H1 (cell line): ENCODE measurements around the gene NUP98. TPM values are rescaled to one million over a fixed set of nuclear protein-coding genes. Genes with fewer than 3 reads are reported as not detected.

Experiments used
- CHD2 ChIP-seq: IDR thresholded peaks from 2 replicates; pipeline ENCODE4 v1.6.1; 2012; ENCODE audit warnings: low read length, improper control_type of control experiment
- CREB1 ChIP-seq: IDR thresholded peaks from 2 replicates; pipeline ENCODE4 v1.6.1; 2012; ENCODE audit warnings: inconsistent platforms
- CTBP2 ChIP-seq: IDR thresholded peaks from 2 replicates; pipeline ENCODE4 v1.7.0; 2011; ENCODE audit warnings: borderline replicate concordance, mild to moderate bottlenecking, moderate library complexity, mixed read lengths, low read length; ENCODE audit not compliant: insufficient read depth, insufficient read length
- GABPA ChIP-seq: IDR thresholded peaks from 2 replicates; pipeline ENCODE4 v1.6.1; 2011; ENCODE audit warnings: mild to moderate bottlenecking, low read length, moderate library complexity, borderline replicate concordance; ENCODE audit not compliant: insufficient read depth
- HDAC6 ChIP-seq: IDR thresholded peaks from one replicate; pipeline ENCODE4 v1.7.1; 2012; ENCODE audit warnings: low read depth, mild to moderate bottlenecking, inconsistent platforms, low read length, moderate library complexity
- JUN ChIP-seq: IDR thresholded peaks from 2 replicates; pipeline ENCODE4 v1.6.1; 2011; ENCODE audit warnings: low read depth, mild to moderate bottlenecking, improper control_type of control experiment, low read length
- PHF8 ChIP-seq: fragments of 200-600 bp; sonication (generic); conservative IDR thresholded peaks from 2 replicates; pipeline ENCODE4 v1.7.1; 2012; ENCODE audit warnings: low read depth, mild to moderate bottlenecking, inconsistent platforms, low read length, moderate library complexity
- POLR2A ChIP-seq, 2 experiments: IDR thresholded peaks; 1 replicate in 1 of 2; 2 replicates in 1 of 2; pipeline ENCODE4 v1.6.1; 2011; ENCODE audit warnings: low read depth in 2 of 2, low read length in 2 of 2, mild to moderate bottlenecking in 2 of 2; ENCODE audit errors: control extremely low read depth in 1 of 2
- RFX5 ChIP-seq: IDR thresholded peaks from 2 replicates; pipeline ENCODE4 v1.6.1; 2011; ENCODE audit warnings: low read depth, low read length, improper control_type of control experiment, borderline replicate concordance
- SUZ12 ChIP-seq: fragments of 200-600 bp; sonication (generic); IDR thresholded peaks from 2 replicates; pipeline ENCODE4 v1.6.1; 2012; ENCODE audit warnings: mild to moderate bottlenecking, inconsistent platforms, low read length, moderate library complexity, mixed read lengths
- polyA plus RNA-seq, 7 experiments: library from polyadenylated mRNA; depleted of rRNA in 3 of 7; stranded (reverse) in 5 of 7; unstranded in 2 of 7; fragments of >200 nt in 5 of 7; fragments of 200-250 nt in 2 of 7; gene quantifications; 1 replicate in 5 of 7; 2 replicates in 1 of 7; 4 replicates in 1 of 7; pipeline versions ENCODE4 v1.2.1 to v1.2.3, GENCODE V29; 2011 to 2013; ENCODE audit warnings: missing spikeins in 2 of 7, mixed read lengths in 2 of 7
- total RNA-seq: library from RNA; stranded (reverse); fragmentation: NEBNext Ultra II Directional; extraction: Animal tissue kit (Norgen Biotek cat#: 25700); gene quantifications from 2 replicates; pipeline ENCODE4 v1.2.1, GENCODE V29; 2021
- TF ChIP-seq, protein P1 (sequence below): fragments of 300-600 bp; sonication (generic); IDR thresholded peaks from 2 replicates; pipeline ENCODE4 v1.7.1; 2012; ENCODE audit warnings: low read length, moderate library complexity, mild to moderate bottlenecking, inconsistent platforms; ENCODE audit not compliant: insufficient replicate concordance
- TF ChIP-seq, protein P2 (sequence below): IDR thresholded peaks from 2 replicates; pipeline ENCODE4 v1.6.1; 2012; ENCODE audit warnings: inconsistent platforms

NUP98 gene
- total and polyA plus RNA-seq, 2 of the 8 experiments (the other 6 are each of a cell fraction or from before 2014, with no cell fraction given), result 98.6 to 261 TPM

DNA sequence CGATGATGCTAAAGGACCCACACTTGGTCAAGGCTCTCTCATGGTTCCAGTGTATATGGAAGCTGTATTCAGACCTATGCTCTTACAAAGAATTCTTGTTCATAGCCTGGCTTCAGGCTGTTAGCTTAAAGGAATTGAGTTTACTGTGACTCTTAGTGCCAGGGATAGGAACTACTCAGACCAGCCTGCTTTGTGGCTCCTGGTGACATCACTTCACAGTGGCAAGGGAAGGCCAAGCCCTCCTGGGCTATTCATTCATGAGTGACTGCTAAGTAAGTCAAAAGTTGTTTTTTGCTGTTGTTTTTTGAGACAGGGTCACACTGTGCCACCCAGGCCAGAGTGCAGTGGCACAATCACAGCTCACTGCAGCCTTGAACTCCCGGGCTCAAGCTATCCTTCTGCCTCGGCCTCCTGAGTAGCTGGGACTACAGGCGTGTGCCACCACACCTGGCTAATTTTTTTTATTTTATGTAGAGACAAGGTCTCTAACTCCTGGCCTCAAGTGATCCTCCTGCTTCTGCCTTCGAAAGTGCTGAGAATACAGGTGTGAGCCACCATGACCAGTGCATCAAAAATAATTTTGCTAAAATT lies 165.2 kb downstream of the NUP98 start (continued):
- TF ChIP-seq, protein P1, sequence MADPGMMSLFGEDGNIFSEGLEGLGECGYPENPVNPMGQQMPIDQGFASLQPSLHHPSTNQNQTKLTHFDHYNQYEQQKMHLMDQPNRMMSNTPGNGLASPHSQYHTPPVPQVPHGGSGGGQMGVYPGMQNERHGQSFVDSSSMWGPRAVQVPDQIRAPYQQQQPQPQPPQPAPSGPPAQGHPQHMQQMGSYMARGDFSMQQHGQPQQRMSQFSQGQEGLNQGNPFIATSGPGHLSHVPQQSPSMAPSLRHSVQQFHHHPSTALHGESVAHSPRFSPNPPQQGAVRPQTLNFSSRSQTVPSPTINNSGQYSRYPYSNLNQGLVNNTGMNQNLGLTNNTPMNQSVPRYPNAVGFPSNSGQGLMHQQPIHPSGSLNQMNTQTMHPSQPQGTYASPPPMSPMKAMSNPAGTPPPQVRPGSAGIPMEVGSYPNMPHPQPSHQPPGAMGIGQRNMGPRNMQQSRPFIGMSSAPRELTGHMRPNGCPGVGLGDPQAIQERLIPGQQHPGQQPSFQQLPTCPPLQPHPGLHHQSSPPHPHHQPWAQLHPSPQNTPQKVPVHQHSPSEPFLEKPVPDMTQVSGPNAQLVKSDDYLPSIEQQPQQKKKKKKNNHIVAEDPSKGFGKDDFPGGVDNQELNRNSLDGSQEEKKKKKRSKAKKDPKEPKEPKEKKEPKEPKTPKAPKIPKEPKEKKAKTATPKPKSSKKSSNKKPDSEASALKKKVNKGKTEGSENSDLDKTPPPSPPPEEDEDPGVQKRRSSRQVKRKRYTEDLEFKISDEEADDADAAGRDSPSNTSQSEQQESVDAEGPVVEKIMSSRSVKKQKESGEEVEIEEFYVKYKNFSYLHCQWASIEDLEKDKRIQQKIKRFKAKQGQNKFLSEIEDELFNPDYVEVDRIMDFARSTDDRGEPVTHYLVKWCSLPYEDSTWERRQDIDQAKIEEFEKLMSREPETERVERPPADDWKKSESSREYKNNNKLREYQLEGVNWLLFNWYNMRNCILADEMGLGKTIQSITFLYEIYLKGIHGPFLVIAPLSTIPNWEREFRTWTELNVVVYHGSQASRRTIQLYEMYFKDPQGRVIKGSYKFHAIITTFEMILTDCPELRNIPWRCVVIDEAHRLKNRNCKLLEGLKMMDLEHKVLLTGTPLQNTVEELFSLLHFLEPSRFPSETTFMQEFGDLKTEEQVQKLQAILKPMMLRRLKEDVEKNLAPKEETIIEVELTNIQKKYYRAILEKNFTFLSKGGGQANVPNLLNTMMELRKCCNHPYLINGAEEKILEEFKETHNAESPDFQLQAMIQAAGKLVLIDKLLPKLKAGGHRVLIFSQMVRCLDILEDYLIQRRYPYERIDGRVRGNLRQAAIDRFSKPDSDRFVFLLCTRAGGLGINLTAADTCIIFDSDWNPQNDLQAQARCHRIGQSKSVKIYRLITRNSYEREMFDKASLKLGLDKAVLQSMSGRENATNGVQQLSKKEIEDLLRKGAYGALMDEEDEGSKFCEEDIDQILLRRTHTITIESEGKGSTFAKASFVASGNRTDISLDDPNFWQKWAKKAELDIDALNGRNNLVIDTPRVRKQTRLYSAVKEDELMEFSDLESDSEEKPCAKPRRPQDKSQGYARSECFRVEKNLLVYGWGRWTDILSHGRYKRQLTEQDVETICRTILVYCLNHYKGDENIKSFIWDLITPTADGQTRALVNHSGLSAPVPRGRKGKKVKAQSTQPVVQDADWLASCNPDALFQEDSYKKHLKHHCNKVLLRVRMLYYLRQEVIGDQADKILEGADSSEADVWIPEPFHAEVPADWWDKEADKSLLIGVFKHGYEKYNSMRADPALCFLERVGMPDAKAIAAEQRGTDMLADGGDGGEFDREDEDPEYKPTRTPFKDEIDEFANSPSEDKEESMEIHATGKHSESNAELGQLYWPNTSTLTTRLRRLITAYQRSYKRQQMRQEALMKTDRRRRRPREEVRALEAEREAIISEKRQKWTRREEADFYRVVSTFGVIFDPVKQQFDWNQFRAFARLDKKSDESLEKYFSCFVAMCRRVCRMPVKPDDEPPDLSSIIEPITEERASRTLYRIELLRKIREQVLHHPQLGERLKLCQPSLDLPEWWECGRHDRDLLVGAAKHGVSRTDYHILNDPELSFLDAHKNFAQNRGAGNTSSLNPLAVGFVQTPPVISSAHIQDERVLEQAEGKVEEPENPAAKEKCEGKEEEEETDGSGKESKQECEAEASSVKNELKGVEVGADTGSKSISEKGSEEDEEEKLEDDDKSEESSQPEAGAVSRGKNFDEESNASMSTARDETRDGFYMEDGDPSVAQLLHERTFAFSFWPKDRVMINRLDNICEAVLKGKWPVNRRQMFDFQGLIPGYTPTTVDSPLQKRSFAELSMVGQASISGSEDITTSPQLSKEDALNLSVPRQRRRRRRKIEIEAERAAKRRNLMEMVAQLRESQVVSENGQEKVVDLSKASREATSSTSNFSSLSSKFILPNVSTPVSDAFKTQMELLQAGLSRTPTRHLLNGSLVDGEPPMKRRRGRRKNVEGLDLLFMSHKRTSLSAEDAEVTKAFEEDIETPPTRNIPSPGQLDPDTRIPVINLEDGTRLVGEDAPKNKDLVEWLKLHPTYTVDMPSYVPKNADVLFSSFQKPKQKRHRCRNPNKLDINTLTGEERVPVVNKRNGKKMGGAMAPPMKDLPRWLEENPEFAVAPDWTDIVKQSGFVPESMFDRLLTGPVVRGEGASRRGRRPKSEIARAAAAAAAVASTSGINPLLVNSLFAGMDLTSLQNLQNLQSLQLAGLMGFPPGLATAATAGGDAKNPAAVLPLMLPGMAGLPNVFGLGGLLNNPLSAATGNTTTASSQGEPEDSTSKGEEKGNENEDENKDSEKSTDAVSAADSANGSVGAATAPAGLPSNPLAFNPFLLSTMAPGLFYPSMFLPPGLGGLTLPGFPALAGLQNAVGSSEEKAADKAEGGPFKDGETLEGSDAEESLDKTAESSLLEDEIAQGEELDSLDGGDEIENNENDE, result no peak
- TF ChIP-seq CHD2, result no peak
- TF ChIP-seq RFX5, result no peak
- TF ChIP-seq CREB1, result no peak
- TF ChIP-seq SUZ12, result no peak
- no peak for TF ChIP-seq HDAC6
- TF ChIP-seq, protein P2, sequence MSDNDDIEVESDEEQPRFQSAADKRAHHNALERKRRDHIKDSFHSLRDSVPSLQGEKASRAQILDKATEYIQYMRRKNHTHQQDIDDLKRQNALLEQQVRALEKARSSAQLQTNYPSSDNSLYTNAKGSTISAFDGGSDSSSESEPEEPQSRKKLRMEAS, result no peak
- TF ChIP-seq JUN, result no peak
- TF ChIP-seq GABPA, result no peak
- no peak for TF ChIP-seq POLR2A (IDR thresholded peaks at IDR 0.05; ENCODE audit: control extremely low read depth in 1 of 2, low read depth in 2 of 2, low read length in 2 of 2)
- TF ChIP-seq PHF8, result no peak
- TF ChIP-seq CTBP2, result no peak
